Keratinocyte (primary cell): ENCODE measurements around the gene MYCL. TPM values are rescaled to one million over a fixed set of nuclear protein-coding genes. Genes with fewer than 3 reads are reported as not detected.

Experiments used
- DNase-seq: peaks from one replicate; pipeline ENCODE4 v3.0.0-alpha.2; 2011; ENCODE audit warnings: low read depth, missing footprints, low spot score
- FAIRE-seq: peaks from 2 replicates; lab custom pipeline; 2011; peaks lifted over from hg19 to GRCh38; lab: Jason Lieb, UNC
- H2AFZ ChIP-seq: 2 replicates; pipeline ENCODE4 v1.6.0; 2012; ENCODE audit warnings: low read length, control low read depth, inconsistent platforms; ENCODE audit not compliant: control insufficient read depth
- H3K27ac ChIP-seq: 2 replicates; pipeline ENCODE4 v1.5.1; 2011; ENCODE audit warnings: low read length; ENCODE audit not compliant: control insufficient read depth, insufficient read depth
- H3K27me3 ChIP-seq: 3 replicates; pipeline ENCODE4 v1.6.0; 2011; ENCODE audit warnings: low read length; ENCODE audit not compliant: control insufficient read depth, insufficient read depth; ENCODE audit errors: extremely low read depth
- H3K36me3 ChIP-seq, 2 experiments: 2 replicates in 1 of 2; 3 replicates in 1 of 2; pipeline ENCODE4 v1.5.1; 2011; ENCODE audit warnings: low read length in 2 of 2, mild to moderate bottlenecking in 1 of 2; ENCODE audit not compliant: control insufficient read depth in 2 of 2, insufficient read depth in 2 of 2; ENCODE audit errors: extremely low read depth in 1 of 2
- H3K4me1 ChIP-seq: 3 replicates; pipeline ENCODE4 v1.5.1; 2011; ENCODE audit warnings: low read length; ENCODE audit not compliant: control insufficient read depth, insufficient read depth; ENCODE audit errors: extremely low read depth
- H3K4me2 ChIP-seq: 3 replicates; pipeline ENCODE4 v1.6.0; 2011; ENCODE audit warnings: low read depth, low read length; ENCODE audit not compliant: control insufficient read depth, insufficient read depth; ENCODE audit errors: extremely low read depth
- H3K4me3 ChIP-seq, 3 experiments: fragments of 200-600 bp in 1 of 3; sonication (generic) in 1 of 3; 2 replicates in 2 of 3; 3 replicates in 1 of 3; pipeline ENCODE4 v1.5.1; 2011 to 2016; ENCODE audit warnings: low read length in 3 of 3, mild to moderate bottlenecking in 3 of 3, control low read depth in 2 of 3, inconsistent platforms in 1 of 3, low read depth in 1 of 3, mixed read lengths in 1 of 3, mixed run types in 1 of 3, moderate library complexity in 1 of 3; ENCODE audit not compliant: control insufficient read depth in 2 of 3, insufficient read depth in 2 of 3; ENCODE audit errors: extremely low read depth in 1 of 3
- H3K79me2 ChIP-seq: 2 replicates; pipeline ENCODE4 v1.6.0; 2012; ENCODE audit warnings: low read length; ENCODE audit not compliant: control insufficient read depth, insufficient read depth
- H3K9ac ChIP-seq: 3 replicates; pipeline ENCODE4 v1.6.0; 2011; ENCODE audit warnings: low read length; ENCODE audit not compliant: control insufficient read depth, insufficient read depth; ENCODE audit errors: extremely low read depth
- H3K9me1 ChIP-seq: 3 replicates; pipeline ENCODE4 v1.6.0; 2011; ENCODE audit warnings: low read length; ENCODE audit not compliant: control insufficient read depth, insufficient read depth; ENCODE audit errors: extremely low read depth
- H3K9me3 ChIP-seq: 2 replicates; pipeline ENCODE4 v1.5.1; 2012; ENCODE audit warnings: low read depth, low read length; ENCODE audit not compliant: control insufficient read depth
- H4K20me1 ChIP-seq: 3 replicates; pipeline ENCODE4 v1.6.0; 2011; ENCODE audit warnings: low read length; ENCODE audit not compliant: control insufficient read depth, insufficient read depth; ENCODE audit errors: extremely low read depth
- CTCF ChIP-seq, 3 experiments: IDR thresholded peaks in 1 of 3; conservative IDR thresholded peaks in 1 of 3; optimal IDR thresholded peaks in 1 of 3; 2 replicates in 2 of 3; 3 replicates in 1 of 3; pipeline versions ENCODE3 to v1.5.1; 2011; ENCODE audit warnings: low read length in 3 of 3, mild to moderate bottlenecking in 3 of 3, moderate library complexity in 2 of 3, control low read depth in 1 of 3, inconsistent platforms in 1 of 3; ENCODE audit not compliant: insufficient read depth in 2 of 3; ENCODE audit errors: extremely low read depth in 1 of 3
- EZH2 ChIP-seq: IDR thresholded peaks from one replicate; pipeline ENCODE4 v1.6.1; 2012; ENCODE audit warnings: inconsistent platforms, mild to moderate bottlenecking, low read length, moderate library complexity
- dilution Hi-C: fragments of 300-500 bp; cut with MboI; formaldehyde crosslinking; loops from one replicate; pipeline ENCODE4 v1.7.0; 2020; ENCODE audit warnings: low sequenced_read_pairs; ENCODE audit not compliant: extremely low pct_ligation_motif_present
- polyA plus RNA-seq, 5 experiments: library from polyadenylated mRNA; depleted of rRNA in 3 of 5; stranded (reverse) in 3 of 5; stranded (forward) in 1 of 5; unstranded in 1 of 5; fragments of >200 nt; gene quantifications; 1 replicate in 1 of 5; 2 replicates in 3 of 5; 3 replicates in 1 of 5; pipeline versions ENCODE4 v1.2.1 to v1.2.3, GENCODE V29; 2011 to 2012; ENCODE audit warnings: missing spikeins in 2 of 5, low read depth in 1 of 5, low replicate concordance in 1 of 5

Gene MYCL
- polyA plus RNA-seq, 1 donor (not counting 4 experiments of a cell fraction or from before 2014, with no cell fraction given), result 5.4 TPM

GRCh38 chr1:39849203-39849602 lies 52.5 kb downstream of the MYCL start:
- TF ChIP-seq EZH2, result no peak
- TF ChIP-seq CTCF (optimal IDR thresholded peaks at IDR 0.05 in 1 of 3, IDR thresholded peaks at IDR 0.05 in 1 of 3, conservative IDR thresholded peaks at IDR 0.05 in 1 of 3; ENCODE audit: extremely low read depth in 1 of 3, insufficient read depth in 2 of 3, low read length in 3 of 3), result no peak
- Histone ChIP-seq H3K9me3 (no peaks in the 10 kb centered on the region), H3K36me3 (peaks cover 12 to 20% of the 10 kb centered on the region in 2 experiments), H3K9ac (no peak overlapping the region), H3K27me3 (no peaks in the 10 kb centered on the region), H2AFZ (no peak overlapping the region), H3K4me2 (no peak overlapping the region), H3K79me2 (peaks cover 17% of the 10 kb centered on the region), H3K4me3 (no peak overlapping the region), H3K27ac (no peak overlapping the region), H4K20me1 (no peaks in the 10 kb centered on the region), H3K4me1 (peaks cover 40% of the 10 kb centered on the region), H3K9me1 (peaks cover 2% of the 10 kb centered on the region)
- dilution Hi-C loops, result no loop called here
- FAIRE-seq (no peak), DNase-seq (no peak)

GRCh38 chr1:39847940-39848339 lies 53.8 kb downstream of the MYCL start:
- H3K9me3 ChIP-seq, result no peaks in the 10 kb centered on the region
- dilution Hi-C loops, result no loop called here

More at GRCh38 chr1:39847940-39848339, 53.8 kb downstream of the MYCL start:
- TF ChIP-seq CTCF (optimal IDR thresholded peaks at IDR 0.05 in 1 of 3, IDR thresholded peaks at IDR 0.05 in 1 of 3, conservative IDR thresholded peaks at IDR 0.05 in 1 of 3; ENCODE audit: extremely low read depth in 1 of 3, insufficient read depth in 2 of 3, low read length in 3 of 3), result no peak
- no peak for TF ChIP-seq EZH2
- Histone ChIP-seq H3K79me2 (peaks cover 14% of the 10 kb centered on the region), H4K20me1 (no peaks in the 10 kb centered on the region), H3K4me1 (peaks cover 39% of the 10 kb centered on the region), H3K4me3 (no peak overlapping the region), H3K9me1 (peaks cover 2% of the 10 kb centered on the region), H3K9ac (no peak overlapping the region), H2AFZ (no peak overlapping the region), H3K36me3 (peaks cover 19 to 31% of the 10 kb centered on the region in 2 experiments), H3K27ac (no peak overlapping the region), H3K4me2 (no peak overlapping the region), H3K27me3 (no peaks in the 10 kb centered on the region)
- FAIRE-seq, result no peak
- DNase-seq, result no peak
